Tibial nerve (tissue), 4 donors: ENCODE data around the gene ST8SIA4. TPM values are rescaled to one million over a fixed set of nuclear protein-coding genes. Genes with fewer than 3 reads are reported as not detected.

Experiments used
- DNase-seq, 2 donors: peaks; one replicate each; pipeline ENCODE4 v3.0.0-alpha.2; 2019; ENCODE audit warnings: low spot score in 2 of 2
- H3K27ac ChIP-seq, 4 donors: fragments of 200-600 bp; sonication (generic) in 3 of 4; one replicate each; pipeline ENCODE4 v1.5.1; 2017 to 2019; ENCODE audit warnings: mild to moderate bottlenecking in 1 of 4
- H3K27me3 ChIP-seq, 2 donors: fragments of 200-600 bp; sonication (generic) in 1 of 2; one replicate each; pipeline versions ENCODE4 v1.5.1 to v1.6.0; 2017 to 2019
- H3K36me3 ChIP-seq, 3 donors: fragments of 200-600 bp; sonication (generic); one replicate each; pipeline ENCODE4 v1.5.1; 2018 to 2019
- H3K4me1 ChIP-seq, 4 donors: fragments of 200-600 bp; sonication (generic) in 3 of 4; one replicate each; pipeline ENCODE4 v1.5.1; 2017 to 2019
- H3K4me3 ChIP-seq, 4 donors: fragments of 200-600 bp; sonication (generic) in 3 of 4; one replicate each; pipeline ENCODE4 v1.5.1; 2017 to 2019; ENCODE audit warnings: mild to moderate bottlenecking in 1 of 4, moderate library complexity in 1 of 4
- H3K9me3 ChIP-seq, 4 donors: fragments of 200-600 bp; sonication (generic) in 3 of 4; one replicate each; pipeline ENCODE4 v1.5.1; 2017 to 2019
- CTCF ChIP-seq, 5 experiments: fragments of 200-600 bp in 3 of 5; fragments of 450-650 bp in 2 of 5; sonication (generic) in 3 of 5; IDR thresholded peaks; one replicate each; pipeline ENCODE4 v1.5.1; 2016 to 2019; ENCODE audit warnings: antibody characterized with exemption in 5 of 5, mild to moderate bottlenecking in 3 of 5, moderate library complexity in 2 of 5
- EP300 ChIP-seq, 2 donors: sonication (generic); formaldehyde crosslinking; IDR thresholded peaks; one replicate each; pipeline ENCODE4 v1.6.1; 2017; ENCODE audit warnings: antibody characterized with exemption in 2 of 2, mild to moderate bottlenecking in 1 of 2
- POLR2A ChIP-seq, 2 donors: fragments of 450-650 bp; IDR thresholded peaks; one replicate each; pipeline ENCODE4 v1.6.1; 2017; ENCODE audit warnings: antibody characterized with exemption in 2 of 2, mild to moderate bottlenecking in 2 of 2, moderate library complexity in 2 of 2
- WGBS, 2 donors: methylation state at CpG; one replicate each; pipeline ENCODE4 v1.1.5; 2018; 5-methylcytosine and 5-hydroxymethylcytosine counted together
- total RNA-seq, 4 donors: library from RNA; depleted of rRNA; stranded (reverse); fragments of >200 nt; gene quantifications; one replicate each; pipeline ENCODE4 v1.1.0, GENCODE V29; 2016

Gene ST8SIA4
- total RNA-seq, 4 donors from 2014 or later: 1.8 to 5.7 (median 3.5) TPM

GRCh38 chr5:100780376-100780870 is 122.7 kb downstream of the ST8SIA4 start:
- H3K9me3 ChIP-seq: no peaks in the 10 kb centered on the region
- no peaks in the 10 kb centered on the region for H3K36me3 ChIP-seq
- H3K27me3 ChIP-seq: no peaks in the 10 kb centered on the region
- WGBS, 2 donors: 71 to 76% methylated on average over 4 of the region's 4 CpGs
- H3K4me3 ChIP-seq: no peak overlapping the region
- peak overlapping the region in 3 of 4 donors; percentile 53 to 70 (median 58) for H3K27ac ChIP-seq
- TF ChIP-seq POLR2A (IDR thresholded peaks at IDR 0.05) (no peak), CTCF (IDR thresholded peaks at IDR 0.05) (no peak), EP300 (IDR thresholded peaks at IDR 0.05) (no peak)
- no peak for DNase-seq
- peaks cover 0 to 9% (median 3%) of the 10 kb centered on the region in 4 donors for H3K4me1 ChIP-seq

- Histone ChIP-seq H3K27me3 (no peaks in the 10 kb centered on the region), H3K36me3 (no peaks in the 10 kb centered on the region), H3K4me1 (peaks cover 0 to 9% (median 3%) of the 10 kb centered on the region in 4 donors), H3K9me3 (no peaks in the 10 kb centered on the region), H3K27ac (peak overlapping the region in 3 of 4 donors; percentile 53 to 70 (median 58)), H3K4me3 (no peak overlapping the region)
- peak in 1 of 2 donors; percentile 71 for DNase-seq
- WGBS, 2 donors: 87 to 92% methylated on average over 7 of the region's 7 CpGs
- TF ChIP-seq POLR2A (IDR thresholded peaks at IDR 0.05) (no peak), EP300 (IDR thresholded peaks at IDR 0.05) (peak; percentile 57 to 85), CTCF (IDR thresholded peaks at IDR 0.05) (no peak)
Observed at GRCh38 chr5:100779669-100780375, 123.3 kb downstream of the ST8SIA4 start.

DNA sequence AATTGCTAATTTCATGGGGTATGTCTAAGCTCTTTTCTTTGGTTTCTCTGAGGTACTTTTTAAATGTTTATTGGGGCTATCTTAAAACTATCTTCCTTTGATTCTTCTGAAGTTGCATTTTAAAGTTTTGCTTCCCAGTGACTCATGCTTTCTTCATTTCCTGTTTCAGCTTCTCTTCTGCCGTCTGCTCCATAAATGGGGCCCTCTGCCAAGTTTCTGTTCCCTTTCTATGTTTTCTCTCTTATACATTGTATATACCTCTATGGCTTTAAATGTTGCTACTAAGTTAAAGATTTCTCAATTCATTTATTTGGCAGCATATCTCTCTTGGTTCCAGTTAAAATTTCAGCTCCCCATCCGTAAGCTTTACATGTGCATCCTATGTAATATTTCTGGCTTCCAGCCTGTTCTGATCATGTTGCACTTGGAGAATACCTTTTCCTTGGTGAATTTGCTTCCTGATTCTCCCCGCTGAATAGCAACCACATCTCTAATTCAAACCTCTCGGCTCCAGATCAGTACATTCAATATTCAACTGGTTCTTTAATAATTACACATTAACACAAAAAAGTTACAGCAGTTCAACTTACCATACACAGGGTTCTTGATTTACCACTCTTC is 125.3 kb downstream of the ST8SIA4 start:
- Histone ChIP-seq H3K4me1 (peaks cover 0 to 9% (median 3%) of the 10 kb centered on the region in 4 donors), H3K9me3 (no peaks in the 10 kb centered on the region), H3K27me3 (no peaks in the 10 kb centered on the region), H3K36me3 (no peaks in the 10 kb centered on the region), H3K4me3 (no peak overlapping the region), H3K27ac (no peak overlapping the region)
- peak in 1 of 2 donors; percentile 61 for DNase-seq
- whole genome bisulfite sequencing, 2 donors: 44 to 51% methylated on average over 4 of the region's 4 CpGs
- TF ChIP-seq CTCF (IDR thresholded peaks at IDR 0.05) (no peak), EP300 (IDR thresholded peaks at IDR 0.05) (peak in 1 of 2 donors; percentile 47), POLR2A (IDR thresholded peaks at IDR 0.05) (no peak)

GRCh38 chr5:100775533-100775855 is 127.6 kb downstream of the ST8SIA4 start:
- no peak for DNase-seq
- Histone ChIP-seq H3K27me3 (no peaks in the 10 kb centered on the region), H3K4me1 (peaks cover 0 to 9% (median 3%) of the 10 kb centered on the region in 4 donors), H3K36me3 (no peaks in the 10 kb centered on the region), H3K27ac (no peak overlapping the region), H3K9me3 (no peaks in the 10 kb centered on the region), H3K4me3 (no peak overlapping the region)
- WGBS, 2 donors: 82 to 84% methylated on average over 5 of the region's 5 CpGs
- TF ChIP-seq CTCF (IDR thresholded peaks at IDR 0.05): no peak
- no peak for TF ChIP-seq EP300 (IDR thresholded peaks at IDR 0.05)
- no peak for TF ChIP-seq POLR2A (IDR thresholded peaks at IDR 0.05)

- Histone ChIP-seq H3K27ac (no peak overlapping the region), H3K4me3 (no peak overlapping the region), H3K9me3 (no peaks in the 10 kb centered on the region), H3K36me3 (no peaks in the 10 kb centered on the region), H3K4me1 (peaks cover 0 to 4% (median 0%) of the 10 kb centered on the region in 4 donors), H3K27me3 (no peaks in the 10 kb centered on the region)
- DNase-seq: no peak
- 79 to 96% methylated on average over 2 of the region's 2 CpGs for WGBS, 2 donors
- TF ChIP-seq CTCF (IDR thresholded peaks at IDR 0.05): no peak
- TF ChIP-seq POLR2A (IDR thresholded peaks at IDR 0.05): no peak
- TF ChIP-seq EP300 (IDR thresholded peaks at IDR 0.05): no peak
Observed at GRCh38 chr5:100772548-100772947, 130.5 kb downstream of the ST8SIA4 start.
